ENCODE measurements around the gene CDK5.

Gene CDK5

GRCh38 chr7:151076863-151077704 lies 19.4 kb upstream of the CDK5 start:
- DNase-seq (ENCODE audit: low read depth, low spot score), result no peak
- H3K4me3 ChIP-seq (ENCODE audit: low read length), result no peak overlapping the region

DNA sequence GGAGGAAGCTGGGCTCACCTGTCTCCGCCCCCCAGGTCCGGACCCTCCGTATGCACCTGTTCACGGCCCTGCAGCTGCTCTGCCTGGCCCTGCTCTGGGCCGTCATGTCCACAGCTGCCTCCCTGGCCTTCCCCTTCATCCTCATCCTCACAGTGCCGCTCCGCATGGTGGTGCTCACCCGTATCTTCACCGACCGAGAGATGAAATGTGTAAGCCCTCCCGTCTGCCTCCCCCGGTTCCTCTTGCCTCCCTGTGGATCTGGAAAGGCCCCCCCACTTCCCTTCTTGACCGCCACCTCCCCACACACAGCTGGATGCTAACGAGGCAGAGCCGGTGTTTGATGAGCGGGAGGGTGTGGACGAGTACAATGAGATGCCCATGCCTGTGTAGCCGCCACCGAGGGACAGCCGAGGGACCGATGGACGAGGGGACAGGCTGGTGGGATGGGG lies 18.3 kb upstream of the CDK5 start:
- no peak overlapping the region for H3K4me3 ChIP-seq (ENCODE audit: low read length)
- no peak for DNase-seq (ENCODE audit: low read depth, low spot score)

DNA sequence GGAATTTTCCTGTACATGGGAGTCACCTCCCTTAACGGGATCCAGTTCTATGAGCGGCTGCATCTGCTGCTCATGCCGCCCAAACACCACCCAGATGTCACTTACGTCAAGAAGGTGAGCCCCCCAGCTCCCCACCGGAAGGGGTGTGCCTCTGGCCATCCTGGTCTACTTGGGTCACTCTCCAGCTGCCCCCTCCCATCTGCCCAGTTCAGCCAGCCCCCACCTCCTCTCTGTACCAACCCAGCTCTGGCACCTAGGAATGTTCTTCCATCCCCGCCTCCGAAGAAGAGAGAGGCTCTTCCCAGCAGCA lies 17.9 kb upstream of the CDK5 start:
- DNase-seq (ENCODE audit: low read depth, low spot score), result no peak
- H3K4me3 ChIP-seq (ENCODE audit: low read length), result no peak overlapping the region

GRCh38 chr7:151074817-151075661 lies 17.3 kb upstream of the CDK5 start:
- no peak overlapping the region for H3K4me3 ChIP-seq (ENCODE audit: low read length)
- no peak for DNase-seq (ENCODE audit: low read depth, low spot score)

DNA sequence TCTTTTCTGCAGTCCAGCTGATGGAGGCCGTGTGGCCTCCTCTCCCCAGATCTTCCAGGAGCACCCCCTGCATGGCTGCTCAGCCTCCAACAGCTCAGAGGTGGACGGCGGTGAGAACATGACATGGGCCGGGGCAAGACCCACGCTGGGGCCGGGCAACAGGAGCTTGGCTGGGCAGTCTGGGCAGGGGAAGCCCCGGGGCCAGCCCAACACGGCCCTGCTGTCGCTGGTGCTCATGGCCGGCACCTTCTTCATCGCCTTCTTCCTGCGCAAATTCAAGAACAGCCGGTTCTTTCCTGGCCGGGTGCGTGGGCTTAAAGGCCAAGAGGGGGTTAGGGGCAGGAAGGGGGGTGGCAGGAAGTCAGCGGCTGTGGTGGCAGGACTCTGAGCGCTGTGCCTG lies 16.3 kb upstream of the CDK5 start:
- DNase-seq (ENCODE audit: low read depth, low spot score), result no peak

DNA sequence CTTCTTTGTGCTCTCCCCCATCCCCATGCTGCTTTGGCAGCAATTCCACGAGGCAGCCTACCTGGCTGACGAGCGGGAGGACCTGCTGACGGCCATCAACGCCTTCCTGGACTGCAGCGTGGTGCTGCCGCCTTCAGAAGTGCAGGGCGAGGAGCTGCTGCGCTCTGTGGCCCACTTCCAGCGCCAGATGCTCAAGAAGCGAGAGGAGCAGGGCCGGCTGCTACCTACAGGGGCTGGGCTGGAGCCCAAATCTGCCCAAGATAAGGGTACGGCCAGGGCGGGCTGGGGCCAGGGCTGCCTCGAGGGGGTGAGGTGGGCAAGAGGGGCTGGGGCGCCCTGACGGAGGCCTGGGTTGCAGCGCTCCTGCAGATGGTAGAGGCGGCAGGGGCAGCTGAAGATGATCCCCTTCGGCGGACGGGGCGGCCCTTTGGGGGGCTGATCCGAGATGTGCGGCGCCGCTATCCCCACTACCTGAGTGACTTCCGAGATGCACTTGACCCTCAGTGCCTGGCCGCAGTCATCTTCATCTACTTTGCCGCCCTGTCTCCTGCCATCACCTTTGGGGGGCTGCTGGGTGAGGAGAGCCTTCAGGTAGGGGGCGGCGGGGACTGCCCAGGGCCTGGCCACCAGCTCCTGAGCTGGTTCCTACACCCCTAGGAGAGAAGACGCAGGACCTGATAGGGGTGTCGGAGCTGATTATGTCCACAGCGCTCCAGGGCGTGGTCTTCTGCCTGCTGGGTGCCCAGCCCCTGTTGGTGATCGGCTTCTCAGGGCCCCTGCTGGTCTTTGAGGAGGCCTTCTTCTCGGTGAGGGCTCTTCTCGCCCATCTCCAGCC lies 13.6 kb upstream of the CDK5 start:
- no peak for DNase-seq (ENCODE audit: low read depth, low spot score)
- H3K4me3 ChIP-seq (ENCODE audit: low read length), result no peak overlapping the region

More for the DNA sequence above, 16.3 kb upstream of the CDK5 start:
- no peak overlapping the region for H3K4me3 ChIP-seq (ENCODE audit: low read length)

GRCh38 chr7:151070574-151070960 lies 12.9 kb upstream of the CDK5 start:
- H3K4me3 ChIP-seq (ENCODE audit: low read length), result no peak overlapping the region
- DNase-seq (ENCODE audit: low read depth, low spot score), result no peak

DNA sequence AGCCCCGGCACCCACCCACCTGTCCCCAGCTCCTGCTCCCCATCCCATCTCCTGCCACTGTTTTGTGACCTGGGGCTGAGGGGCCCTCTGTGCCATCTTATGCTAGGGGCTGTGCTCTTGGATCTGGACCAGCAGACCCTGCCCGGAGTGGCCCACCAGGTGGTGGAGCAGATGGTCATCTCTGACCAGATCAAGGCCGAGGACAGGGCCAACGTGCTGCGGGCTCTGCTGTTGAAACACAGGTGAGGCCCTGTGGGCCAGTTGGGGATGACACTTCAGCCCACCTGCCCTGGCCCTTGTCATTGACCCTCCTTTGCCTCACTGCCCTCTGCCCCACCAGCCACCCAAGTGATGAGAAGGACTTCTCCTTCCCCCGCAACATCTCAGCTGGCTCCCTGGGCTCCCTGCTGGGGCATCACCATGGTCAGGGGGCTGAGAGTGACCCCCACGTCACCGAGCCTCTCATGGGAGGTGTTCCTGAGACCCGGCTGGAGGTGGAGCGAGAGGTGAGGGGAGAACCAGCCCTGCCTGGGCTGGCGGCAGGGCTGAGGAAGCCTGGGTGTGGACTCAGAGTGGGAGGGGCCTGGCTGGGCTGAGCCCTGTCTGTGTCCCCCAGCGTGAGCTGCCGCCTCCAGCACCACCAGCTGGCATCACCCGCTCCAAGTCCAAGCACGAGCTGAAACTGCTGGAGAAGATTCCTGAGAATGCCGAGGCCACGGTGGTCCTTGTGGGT lies 12.3 kb upstream of the CDK5 start:
- no peak overlapping the region for H3K4me3 ChIP-seq (ENCODE audit: low read length)
- DNase-seq (ENCODE audit: low read depth, low spot score), result no peak

DNA sequence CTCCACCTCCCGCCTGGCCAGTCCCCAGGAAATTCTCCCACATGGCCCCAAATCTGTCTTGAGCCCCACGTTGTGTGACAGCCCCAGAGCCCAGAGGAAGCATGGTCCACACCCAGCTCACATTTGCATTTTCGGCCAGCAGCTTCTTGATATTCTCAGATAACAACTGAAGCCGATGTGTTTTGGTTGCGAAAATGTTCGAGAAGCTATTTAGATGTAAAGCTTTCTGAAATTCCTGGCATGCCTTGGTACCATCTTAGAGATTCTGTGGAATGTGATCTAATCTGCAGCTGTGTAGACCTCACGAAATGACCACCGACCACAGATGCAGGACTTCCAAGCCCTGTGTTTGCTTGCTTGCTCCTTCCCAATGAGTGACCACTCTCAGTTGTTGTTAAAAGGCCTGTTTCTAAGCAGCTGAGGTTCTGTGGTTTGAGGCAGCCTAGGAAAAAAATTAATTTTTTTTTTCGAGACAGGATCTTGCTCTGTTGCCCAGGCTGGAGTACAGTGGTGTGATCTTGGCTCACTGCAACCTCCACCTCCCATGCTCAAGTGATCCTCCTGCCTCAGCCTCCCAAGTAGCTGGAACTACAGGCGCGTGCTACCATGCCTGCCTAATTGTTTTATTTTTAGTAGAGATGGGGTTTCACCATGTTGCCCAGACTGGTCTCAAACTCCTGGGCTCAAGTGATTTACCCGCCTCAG lies 10.5 kb upstream of the CDK5 start:
- H3K4me3 ChIP-seq (ENCODE audit: low read length), result no peak overlapping the region
- DNase-seq (ENCODE audit: low read depth, low spot score), result no peak

DNA sequence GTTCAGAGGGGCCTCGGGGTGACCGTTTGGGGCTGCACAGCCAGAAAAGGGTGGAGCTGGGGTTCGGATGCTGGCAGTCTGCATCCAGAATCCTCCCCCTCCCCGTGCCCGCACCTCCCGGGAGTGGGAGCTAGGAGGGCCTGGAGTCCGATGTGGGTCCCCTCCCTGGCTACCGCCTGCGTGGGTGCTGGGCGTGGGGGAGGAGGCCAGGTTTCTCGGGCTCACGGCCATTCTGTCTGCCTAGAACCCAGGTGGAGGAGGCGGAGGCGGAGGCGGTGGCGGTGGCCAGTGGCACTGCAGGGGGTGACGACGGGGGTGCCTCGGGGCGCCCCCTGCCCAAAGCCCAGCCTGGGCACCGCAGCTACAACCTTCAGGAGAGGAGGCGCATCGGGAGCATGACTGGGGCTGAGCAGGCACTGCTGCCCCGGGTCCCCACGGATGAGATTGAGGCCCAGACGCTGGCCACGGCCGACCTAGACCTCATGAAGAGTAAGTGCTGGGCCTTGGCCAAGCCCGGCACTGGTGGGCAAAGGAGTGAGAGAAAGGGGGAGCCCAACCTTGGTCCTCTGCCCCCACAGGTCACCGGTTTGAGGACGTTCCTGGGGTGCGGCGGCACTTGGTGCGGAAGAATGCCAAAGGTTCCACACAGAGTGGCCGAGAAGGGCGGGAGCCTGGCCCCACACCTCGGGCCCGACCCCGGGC lies 8.7 kb upstream of the CDK5 start:
- H3K4me3 ChIP-seq (ENCODE audit: low read length), result no peak overlapping the region
- no peak for DNase-seq (ENCODE audit: low read depth, low spot score)

- H3K4me3 ChIP-seq (ENCODE audit: low read length), result no peak overlapping the region
- no peak for DNase-seq (ENCODE audit: low read depth, low spot score)
Measured at GRCh38 chr7:151065516-151065915, 7.8 kb upstream of the CDK5 start.

DNA sequence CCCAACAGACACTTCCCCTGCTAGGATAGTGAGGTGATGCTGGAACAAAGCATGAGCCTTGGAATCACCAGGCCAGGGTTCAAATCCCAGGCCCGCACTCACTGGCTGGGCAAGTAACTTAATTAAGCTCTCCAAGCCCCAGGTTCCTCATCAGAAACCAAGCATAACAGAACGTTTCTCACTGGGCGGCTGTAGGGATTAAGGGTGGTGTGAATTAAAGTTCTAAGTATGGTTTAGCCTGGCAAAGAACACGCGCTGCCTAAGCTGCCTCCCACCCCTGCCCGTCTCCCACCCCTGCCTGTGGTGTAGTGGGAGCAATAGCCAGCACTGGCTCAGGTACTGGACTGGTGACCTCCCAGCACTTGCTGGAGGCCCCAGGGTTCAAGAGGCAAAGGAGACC lies 7.3 kb upstream of the CDK5 start:
- no peak overlapping the region for H3K4me3 ChIP-seq (ENCODE audit: low read length)
- DNase-seq (ENCODE audit: low read depth, low spot score), result no peak

- H3K4me3 ChIP-seq (ENCODE audit: low read length), result no peak overlapping the region
- no peak for DNase-seq (ENCODE audit: low read depth, low spot score)
Measured at GRCh38 chr7:151064454-151064853, 6.8 kb upstream of the CDK5 start.

DNA sequence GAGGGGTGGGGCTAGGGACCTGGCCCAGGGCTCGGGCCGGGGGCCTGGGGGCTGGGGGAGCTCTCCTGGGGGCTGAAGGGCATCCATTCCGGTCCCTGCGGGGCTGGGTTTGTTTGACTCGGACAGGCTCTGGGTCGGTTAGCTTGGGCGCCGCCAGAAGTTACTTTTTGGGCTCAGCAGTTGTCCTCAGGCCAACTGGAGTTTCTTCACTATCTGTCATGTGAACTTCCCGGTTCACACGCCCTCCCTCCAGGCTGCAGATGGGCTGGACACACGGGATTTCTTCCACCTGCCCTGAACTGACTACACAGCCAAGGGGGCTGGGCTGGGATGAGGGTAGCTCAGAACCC lies 5.5 kb upstream of the CDK5 start:
- no peak overlapping the region for H3K4me3 ChIP-seq (ENCODE audit: low read length)
- DNase-seq (ENCODE audit: low read depth, low spot score), result no peak

- DNase-seq (ENCODE audit: low read depth, low spot score), result no peak
Measured at GRCh38 chr7:151062399-151063211, 4.9 kb upstream of the CDK5 start.

DNA sequence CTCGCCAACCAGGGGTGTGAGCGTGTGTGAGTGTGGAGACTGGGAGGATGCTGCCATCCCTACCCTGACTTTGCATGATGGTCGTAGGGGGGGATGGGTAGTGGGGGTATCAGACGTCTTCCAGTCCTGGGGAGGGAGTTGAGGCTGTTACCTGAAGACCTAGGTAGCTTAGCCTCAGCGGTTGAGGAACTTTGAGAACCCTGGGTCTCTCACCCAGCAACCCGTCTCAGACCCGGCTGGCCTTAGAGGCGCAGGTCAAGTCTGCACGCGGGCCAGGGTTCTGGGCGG lies 4.4 kb upstream of the CDK5 start:
- no peak for DNase-seq (ENCODE audit: low read depth, low spot score)
- no peak overlapping the region for H3K4me3 ChIP-seq (ENCODE audit: low read length)

More at GRCh38 chr7:151062399-151063211, 4.9 kb upstream of the CDK5 start:
- no peak overlapping the region for H3K4me3 ChIP-seq (ENCODE audit: low read length)
